Panc1 (cell line): ENCODE results near the gene SH3PXD2A. TPM values are rescaled to one million over a fixed set of nuclear protein-coding genes. Genes with fewer than 3 reads are reported as not detected.
"Not testable (repeated sequence)": the region's sequence is repeated elsewhere in the genome, so short reads cannot be mapped to it uniquely, and the experiment has no call there.

ENCODE experiments used
- ATAC-seq: fragments of 200-7000 bp; cut with Tn5 transposase; 2 replicates; pipeline ENCODE4 v1.9.1; 2020; ENCODE audit warnings: mild to moderate bottlenecking, moderate library complexity
- BruUV-seq: library from RNA; stranded (reverse); fragments of 400-500 nt; replicated peaks from 2 replicates; lab custom pipeline; 2021; lab: Mats Ljungman, UMichigan
- CTCF ChIA-PET: fragments of 300-600 bp; sonication (Branson Sonifier 250); formaldehyde crosslinking; loops from one replicate; lab custom pipeline; 2022; ENCODE audit warnings: antibody characterized with exemption; lab: Charles Lee
- POLR2A ChIA-PET: fragments of 300-600 bp; sonication (Branson Sonifier 250); formaldehyde crosslinking; loops from one replicate; lab custom pipeline; 2022; ENCODE audit warnings: antibody characterized with exemption; lab: Charles Lee
- DNase-seq: peaks from one replicate; pipeline ENCODE4 v3.0.0-alpha.2; 2010; ENCODE audit warnings: low read depth, low spot score
- H3K27ac ChIP-seq: 2 replicates; pipeline ENCODE4 v1.5.1; 2011; ENCODE audit warnings: mild to moderate bottlenecking, low read length, inconsistent platforms
- H3K27me3 ChIP-seq: fragments of 200-500 bp; sonication (Bioruptor generic); 2 replicates; pipeline ENCODE4 v1.6.0; 2014; ENCODE audit warnings: low read length, inconsistent platforms; ENCODE audit not compliant: control insufficient read depth, insufficient read depth
- H3K36me3 ChIP-seq: fragments of 200-500 bp; sonication (Bioruptor generic); 2 replicates; pipeline ENCODE4 v1.5.1; 2014; ENCODE audit warnings: inconsistent platforms, mild to moderate bottlenecking, low read length, moderate library complexity; ENCODE audit not compliant: control insufficient read depth, insufficient read depth
- H3K4me1 ChIP-seq: 2 replicates; pipeline ENCODE4 v1.5.1; 2011; ENCODE audit warnings: inconsistent platforms, mild to moderate bottlenecking, low read length, moderate library complexity; ENCODE audit not compliant: control insufficient read depth, insufficient read depth
- H3K4me3 ChIP-seq, 2 experiments: 2 replicates each; pipeline ENCODE4 v1.5.1; 2011 to 2012; ENCODE audit warnings: low read depth in 2 of 2, low read length in 2 of 2, mild to moderate bottlenecking in 2 of 2, inconsistent platforms in 1 of 2, moderate library complexity in 1 of 2
- H3K9me3 ChIP-seq: fragments of 200-500 bp; sonication (Bioruptor generic); 2 replicates; pipeline ENCODE4 v1.5.1; 2014; ENCODE audit warnings: low read depth, mild to moderate bottlenecking, inconsistent platforms, low read length, moderate library complexity; ENCODE audit not compliant: control insufficient read depth, insufficient read depth
- POLR2AphosphoS5 ChIP-seq: IDR thresholded peaks from 2 replicates; pipeline ENCODE4 v1.6.1; 2012; ENCODE audit warnings: mild to moderate bottlenecking, low read depth, low read length, moderate library complexity
- SIN3A ChIP-seq: IDR thresholded peaks from 2 replicates; pipeline ENCODE4 v1.6.1; 2012; ENCODE audit warnings: low read depth, mild to moderate bottlenecking, low read length, moderate library complexity, borderline replicate concordance; ENCODE audit not compliant: insufficient read depth
- TCF7L2 ChIP-seq: IDR thresholded peaks from 2 replicates; pipeline ENCODE4 v1.6.1; 2011; ENCODE audit warnings: mild to moderate bottlenecking, low read depth, low read length, inconsistent platforms
- in situ Hi-C: cut with HindIII; loops from 2 replicates; pipeline ENCODE4 v1.10.0; 2016; ENCODE audit warnings: low sequenced_read_pairs, low pct_unique_long_range_greater_than_20kb
- intact Hi-C: fragments of 100-400 bp; cut with micrococcal nuclease; formaldehyde crosslinking; loops from one replicate; pipeline ENCODE4 v1.10.0; 2022; ENCODE audit not compliant: unreplicated experiment
- total RNA-seq: library from RNA; stranded (reverse); gene quantifications from one replicate; pipeline ENCODE4 v1.2.1, GENCODE V29; 2021; ENCODE audit not compliant: unreplicated experiment
- TF ChIP-seq, protein P1 (sequence below), 2 experiments: IDR thresholded peaks; 2 replicates each; pipeline ENCODE4 v1.6.1; 2011 to 2012; ENCODE audit warnings: low read depth in 2 of 2, control low read depth in 1 of 2, low read length in 1 of 2, mild to moderate bottlenecking in 1 of 2, moderate library complexity in 1 of 2; ENCODE audit not compliant: insufficient read depth in 1 of 2
- TF ChIP-seq, protein P2 (sequence below): fragments of 450-650 bp; IDR thresholded peaks from 2 replicates; pipeline ENCODE4 v1.5.1; 2017; ENCODE audit warnings: mild to moderate bottlenecking

The SH3PXD2A gene
- total RNA-seq, 1 experiment from 2014 or later: 5.7 TPM

DNA sequence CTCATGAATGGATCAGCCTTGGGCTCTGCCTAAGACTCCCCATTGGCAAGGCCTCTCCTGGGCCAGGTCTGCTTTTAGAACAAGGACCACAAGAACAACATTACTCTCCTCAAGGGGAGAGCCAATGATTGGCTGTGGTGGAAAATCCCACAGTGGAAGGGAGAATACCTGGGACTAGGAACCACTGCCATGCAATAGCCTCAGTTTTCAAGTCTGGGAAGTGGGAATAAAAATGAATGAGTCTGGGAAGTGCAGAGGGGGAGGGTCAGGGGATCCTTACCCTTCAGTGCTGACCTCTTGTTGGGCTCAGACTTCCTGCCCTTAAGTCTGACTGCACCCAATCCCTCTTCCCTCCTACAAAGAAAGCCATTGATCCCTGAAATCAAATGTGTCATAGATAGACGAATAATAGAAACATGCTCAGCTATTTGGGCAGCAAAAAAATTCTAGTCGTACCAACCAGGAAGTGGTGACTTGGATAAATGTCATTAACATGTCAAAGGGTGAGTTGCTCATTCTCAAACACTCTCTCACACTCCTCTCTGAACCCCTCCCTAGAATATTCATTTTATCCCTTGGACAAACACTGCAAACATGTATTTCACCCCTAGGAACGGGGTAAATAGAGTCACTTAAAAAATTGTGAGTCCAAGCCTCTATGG, 123.6 kb downstream of the SH3PXD2A start:
- intact Hi-C loops: no loop called here
- no TSS peak for BruUV-seq
- no peaks in the 10 kb centered on the region for H3K27me3 ChIP-seq
- ChIA-PET POLR2A (no interaction called here), CTCF (no interaction called here)
- H3K27ac ChIP-seq: no peak overlapping the region
- no peaks in the 10 kb centered on the region for H3K4me1 ChIP-seq
- no peak overlapping the region for H3K4me3 ChIP-seq
- DNase-seq: no peak
- TF ChIP-seq, protein P1, sequence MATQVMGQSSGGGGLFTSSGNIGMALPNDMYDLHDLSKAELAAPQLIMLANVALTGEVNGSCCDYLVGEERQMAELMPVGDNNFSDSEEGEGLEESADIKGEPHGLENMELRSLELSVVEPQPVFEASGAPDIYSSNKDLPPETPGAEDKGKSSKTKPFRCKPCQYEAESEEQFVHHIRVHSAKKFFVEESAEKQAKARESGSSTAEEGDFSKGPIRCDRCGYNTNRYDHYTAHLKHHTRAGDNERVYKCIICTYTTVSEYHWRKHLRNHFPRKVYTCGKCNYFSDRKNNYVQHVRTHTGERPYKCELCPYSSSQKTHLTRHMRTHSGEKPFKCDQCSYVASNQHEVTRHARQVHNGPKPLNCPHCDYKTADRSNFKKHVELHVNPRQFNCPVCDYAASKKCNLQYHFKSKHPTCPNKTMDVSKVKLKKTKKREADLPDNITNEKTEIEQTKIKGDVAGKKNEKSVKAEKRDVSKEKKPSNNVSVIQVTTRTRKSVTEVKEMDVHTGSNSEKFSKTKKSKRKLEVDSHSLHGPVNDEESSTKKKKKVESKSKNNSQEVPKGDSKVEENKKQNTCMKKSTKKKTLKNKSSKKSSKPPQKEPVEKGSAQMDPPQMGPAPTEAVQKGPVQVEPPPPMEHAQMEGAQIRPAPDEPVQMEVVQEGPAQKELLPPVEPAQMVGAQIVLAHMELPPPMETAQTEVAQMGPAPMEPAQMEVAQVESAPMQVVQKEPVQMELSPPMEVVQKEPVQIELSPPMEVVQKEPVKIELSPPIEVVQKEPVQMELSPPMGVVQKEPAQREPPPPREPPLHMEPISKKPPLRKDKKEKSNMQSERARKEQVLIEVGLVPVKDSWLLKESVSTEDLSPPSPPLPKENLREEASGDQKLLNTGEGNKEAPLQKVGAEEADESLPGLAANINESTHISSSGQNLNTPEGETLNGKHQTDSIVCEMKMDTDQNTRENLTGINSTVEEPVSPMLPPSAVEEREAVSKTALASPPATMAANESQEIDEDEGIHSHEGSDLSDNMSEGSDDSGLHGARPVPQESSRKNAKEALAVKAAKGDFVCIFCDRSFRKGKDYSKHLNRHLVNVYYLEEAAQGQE (IDR thresholded peaks at IDR 0.05; ENCODE audit: insufficient read depth in 1 of 2, low read depth in 2 of 2, low read length in 1 of 2): no peak
- no peaks in the 10 kb centered on the region for H3K36me3 ChIP-seq
- in situ Hi-C loops: no loop called here
- ATAC-seq: no peak
- no peaks in the 10 kb centered on the region for H3K9me3 ChIP-seq

DNA sequence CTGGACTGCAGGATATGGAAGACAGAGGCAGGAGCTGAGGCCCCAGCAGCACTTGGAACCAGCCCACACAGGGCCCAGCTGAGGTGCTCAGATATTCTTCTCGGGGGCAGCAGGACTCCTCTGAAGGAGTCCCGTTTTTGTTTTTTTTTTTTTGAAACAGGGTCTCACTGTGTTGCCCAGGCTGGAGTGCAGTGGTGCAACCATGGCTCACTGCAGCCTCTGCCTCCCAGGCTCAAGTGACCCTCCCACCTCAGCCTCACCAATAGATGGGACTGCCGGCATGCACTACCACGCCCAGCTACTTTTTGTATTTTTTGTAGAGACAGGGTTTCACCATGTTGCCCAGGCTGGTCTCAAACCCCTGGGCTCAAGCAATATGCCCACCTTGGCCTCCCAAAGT, 124.3 kb downstream of the SH3PXD2A start:
- H3K4me1 ChIP-seq, H3K27me3 ChIP-seq, H3K9me3 ChIP-seq, POLR2A ChIA-PET, H3K27ac ChIP-seq, DNase-seq, H3K36me3 ChIP-seq, H3K4me3 ChIP-seq, ATAC-seq, BruUV-seq, intact Hi-C loops, CTCF ChIA-PET, in situ Hi-C loops: not testable (repeated sequence)

DNA sequence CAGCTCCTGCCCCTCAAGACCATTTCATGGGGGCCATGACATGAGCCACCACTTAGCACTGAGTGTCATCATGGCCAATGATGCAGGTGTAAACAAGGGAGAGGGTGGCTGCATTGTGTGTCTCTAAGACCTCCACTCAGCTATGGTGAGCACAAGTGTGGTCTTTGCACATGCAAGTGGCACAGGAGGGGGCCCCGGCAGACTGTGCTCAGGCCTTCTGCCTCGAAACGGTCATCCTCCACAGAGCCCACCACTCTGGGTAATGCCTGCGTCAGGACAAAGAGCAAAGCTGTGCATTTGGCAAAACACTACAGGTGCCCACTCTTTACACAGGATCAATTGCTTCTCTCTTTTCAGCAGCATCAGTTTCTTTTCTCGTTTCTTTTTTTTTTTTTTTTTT, 125.5 kb downstream of the SH3PXD2A start:
- Histone ChIP-seq H3K36me3 (no peaks in the 10 kb centered on the region), H3K27me3 (no peaks in the 10 kb centered on the region), H3K4me1 (no peaks in the 10 kb centered on the region), H3K27ac (no peak overlapping the region), H3K9me3 (no peaks in the 10 kb centered on the region), H3K4me3 (no peak overlapping the region)
- intact Hi-C loops (no loop called here), in situ Hi-C loops (no loop called here)
- no peak for DNase-seq
- TF ChIP-seq POLR2AphosphoS5 (no peak), SIN3A (no peak), TCF7L2 (no peak)
- TF ChIP-seq, protein P2, sequence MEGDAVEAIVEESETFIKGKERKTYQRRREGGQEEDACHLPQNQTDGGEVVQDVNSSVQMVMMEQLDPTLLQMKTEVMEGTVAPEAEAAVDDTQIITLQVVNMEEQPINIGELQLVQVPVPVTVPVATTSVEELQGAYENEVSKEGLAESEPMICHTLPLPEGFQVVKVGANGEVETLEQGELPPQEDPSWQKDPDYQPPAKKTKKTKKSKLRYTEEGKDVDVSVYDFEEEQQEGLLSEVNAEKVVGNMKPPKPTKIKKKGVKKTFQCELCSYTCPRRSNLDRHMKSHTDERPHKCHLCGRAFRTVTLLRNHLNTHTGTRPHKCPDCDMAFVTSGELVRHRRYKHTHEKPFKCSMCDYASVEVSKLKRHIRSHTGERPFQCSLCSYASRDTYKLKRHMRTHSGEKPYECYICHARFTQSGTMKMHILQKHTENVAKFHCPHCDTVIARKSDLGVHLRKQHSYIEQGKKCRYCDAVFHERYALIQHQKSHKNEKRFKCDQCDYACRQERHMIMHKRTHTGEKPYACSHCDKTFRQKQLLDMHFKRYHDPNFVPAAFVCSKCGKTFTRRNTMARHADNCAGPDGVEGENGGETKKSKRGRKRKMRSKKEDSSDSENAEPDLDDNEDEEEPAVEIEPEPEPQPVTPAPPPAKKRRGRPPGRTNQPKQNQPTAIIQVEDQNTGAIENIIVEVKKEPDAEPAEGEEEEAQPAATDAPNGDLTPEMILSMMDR: no peak
- TF ChIP-seq, protein P1 (IDR thresholded peaks at IDR 0.05; ENCODE audit: insufficient read depth in 1 of 2, low read depth in 2 of 2, low read length in 1 of 2): no peak
- CTCF ChIA-PET: no interaction called here
- ATAC-seq: no peak
- POLR2A ChIA-PET: no interaction called here
- BruUV-seq: no TSS peak
